Coronary artery (tissue), 2 donors: ENCODE measurements around the gene MEG3.

ENCODE experiments used
- DNase-seq: peaks from one replicate; pipeline ENCODE4 v3.0.0-alpha.2; 2017; ENCODE audit warnings: low spot score
- H3K27ac ChIP-seq, 2 donors: fragments of 200-600 bp; sonication (generic); one replicate each; pipeline ENCODE4 v1.5.1; 2016 to 2019
- H3K4me3 ChIP-seq: fragments of 200-600 bp; sonication (generic); 2 replicates; pipeline ENCODE4 v1.5.1; 2016; ENCODE audit warnings: mild to moderate bottlenecking, moderate library complexity
- CTCF ChIP-seq: fragments of 200-600 bp; sonication (generic); IDR thresholded peaks from one replicate; pipeline ENCODE4 v1.5.1; 2019; ENCODE audit warnings: antibody characterized with exemption

MEG3 gene

GRCh38 chr14:100900837-100901390 lies 75.0 kb downstream of the MEG3 start:
- no peak for DNase-seq
- Histone ChIP-seq H3K27ac (no peak overlapping the region), H3K4me3 (no peak overlapping the region)
- TF ChIP-seq CTCF, result no peak

- Histone ChIP-seq H3K4me3 (no peak overlapping the region), H3K27ac (no peak overlapping the region)
- DNase-seq, result no peak
- no peak for TF ChIP-seq CTCF
Measured at GRCh38 chr14:100901391-100902183, 75.7 kb downstream of the MEG3 start.

GRCh38 chr14:100902295-100903133 lies 76.6 kb downstream of the MEG3 start:
- no peak overlapping the region for H3K27ac ChIP-seq
- H3K4me3 ChIP-seq, result no peak overlapping the region
- no peak for TF ChIP-seq CTCF
- no peak for DNase-seq

GRCh38 chr14:100903134-100903468 lies 77.2 kb downstream of the MEG3 start:
- Histone ChIP-seq H3K4me3 (no peak overlapping the region), H3K27ac (no peak overlapping the region)
- TF ChIP-seq CTCF, result no peak
- DNase-seq, result no peak

GRCh38 chr14:100903672-100904185 lies 77.8 kb downstream of the MEG3 start, which contains the start of gene RTL1:
RTL1 (minus strand) TSS chr14:100903722; CDS start chr14:100884788, 18,934 bp downstream.
- Histone ChIP-seq H3K27ac (no peak within 1 kb of the TSS), H3K4me3 (no peak within 1 kb of the TSS)
- no peak for TF ChIP-seq CTCF
- DNase-seq, result no peak

- DNase-seq, result no peak
- no peak overlapping the region for H3K27ac ChIP-seq
- no peak for TF ChIP-seq CTCF
- no peak overlapping the region for H3K4me3 ChIP-seq
Measured at GRCh38 chr14:100904307-100905087, 78.6 kb downstream of the MEG3 start.
